GM21786 (cell line): Measurements from ENCODE around the gene RAMACL.

ENCODE experiments used
- ATAC-seq: cut with Tn5 transposase; IDR thresholded peaks from one replicate; pipeline ENCODE4 v1.9.1; 2021; ENCODE audit not compliant: unreplicated experiment

The RAMACL gene

GRCh38 chr6:166618251-166618650 is 31.8 kb upstream of the RAMACL start:
- ATAC-seq, result no peak

GRCh38 chr6:166617359-166617758 is 30.9 kb upstream of the RAMACL start:
- no peak for ATAC-seq

- no peak for ATAC-seq
Observed at GRCh38 chr6:166616261-166617238, 30.1 kb upstream of the RAMACL start.

- no peak for ATAC-seq
Observed at GRCh38 chr6:166615059-166615770, 28.7 kb upstream of the RAMACL start.

GRCh38 chr6:166614589-166614988 is 28.1 kb upstream of the RAMACL start:
- ATAC-seq, result no peak

GRCh38 chr6:166614171-166614583 is 27.7 kb upstream of the RAMACL start:
- ATAC-seq, result no peak

- ATAC-seq, result no peak
Observed at GRCh38 chr6:166613027-166613426, 26.5 kb upstream of the RAMACL start.

GRCh38 chr6:166612471-166612881 is 26.0 kb upstream of the RAMACL start:
- ATAC-seq, result no peak

GRCh38 chr6:166611631-166612030 is 25.2 kb upstream of the RAMACL start:
- ATAC-seq, result no peak

GRCh38 chr6:166610069-166610468 is 23.6 kb upstream of the RAMACL start:
- ATAC-seq, result no peak

- ATAC-seq, result no peak
Observed at GRCh38 chr6:166608774-166609173, 22.3 kb upstream of the RAMACL start.

- no peak for ATAC-seq
Observed at GRCh38 chr6:166605752-166606151, 19.3 kb upstream of the RAMACL start.

- no peak for ATAC-seq
Observed at GRCh38 chr6:166604911-166605310, 18.4 kb upstream of the RAMACL start.

- ATAC-seq, result no peak
Observed at GRCh38 chr6:166604328-166604727, 17.9 kb upstream of the RAMACL start.

- no peak for ATAC-seq
Observed at GRCh38 chr6:166603043-166603690, 16.7 kb upstream of the RAMACL start.

GRCh38 chr6:166601956-166602355 is 15.5 kb upstream of the RAMACL start:
- no peak for ATAC-seq

- ATAC-seq, result no peak
Observed at GRCh38 chr6:166600931-166601330, 14.5 kb upstream of the RAMACL start.

- ATAC-seq, result no peak
Observed at GRCh38 chr6:166599205-166599604, 12.7 kb upstream of the RAMACL start.

GRCh38 chr6:166598441-166599138 is 12.1 kb upstream of the RAMACL start:
- no peak for ATAC-seq

GRCh38 chr6:166597711-166598440 is 11.4 kb upstream of the RAMACL start:
- ATAC-seq, result no peak
